Endothelial cell of umbilical vein (primary cell): ENCODE measurements around the gene AGAP3.

ENCODE experiments used
- CTCF ChIP-seq, 2 donors: IDR thresholded peaks; 1 replicate in 1 of 2; 2 replicates in 1 of 2; pipeline ENCODE4 v1.5.1; 2011; ENCODE audit warnings: low read length in 2 of 2, mild to moderate bottlenecking in 2 of 2, moderate library complexity in 2 of 2, control low read depth in 1 of 2, inconsistent platforms in 1 of 2, low read depth in 1 of 2; ENCODE audit not compliant: insufficient read depth in 1 of 2; ENCODE audit errors: extremely low read depth in 1 of 2
- EZH2 ChIP-seq: IDR thresholded peaks from 2 replicates; pipeline ENCODE4 v1.6.1; 2012; ENCODE audit warnings: borderline replicate concordance, low read depth, mild to moderate bottlenecking, moderate library complexity, low read length, inconsistent platforms; ENCODE audit not compliant: severe bottlenecking
- FOS ChIP-seq: IDR thresholded peaks from 2 replicates; pipeline ENCODE4 v1.6.1; 2011; ENCODE audit warnings: mild to moderate bottlenecking, low read length, moderate library complexity, borderline replicate concordance; ENCODE audit not compliant: insufficient read depth
- GATA2 ChIP-seq: IDR thresholded peaks from 2 replicates; pipeline ENCODE4 v1.7.0; 2011; ENCODE audit warnings: low read depth, mild to moderate bottlenecking, moderate library complexity, mixed read lengths, low read length; ENCODE audit not compliant: insufficient read length, insufficient read depth
- JUN ChIP-seq: IDR thresholded peaks from 2 replicates; pipeline ENCODE4 v1.6.1; 2011; ENCODE audit warnings: borderline replicate concordance, low read depth; ENCODE audit not compliant: insufficient read length, insufficient read depth
- MAX ChIP-seq: IDR thresholded peaks from 2 replicates; pipeline ENCODE4 v1.6.1; 2011; ENCODE audit not compliant: insufficient read depth, insufficient read length
- MYC ChIP-seq: IDR thresholded peaks from one replicate; pipeline ENCODE4 v1.6.1; 2011; ENCODE audit warnings: mild to moderate bottlenecking, low read depth, low read length
- POLR2A ChIP-seq: IDR thresholded peaks from 2 replicates; pipeline ENCODE4 v1.6.1; 2012; ENCODE audit warnings: low read depth, mild to moderate bottlenecking, control low read depth, low read length
- POLR2AphosphoS5 ChIP-seq: IDR thresholded peaks from 2 replicates; pipeline ENCODE4 v1.6.1; 2012; ENCODE audit warnings: low read depth, mild to moderate bottlenecking, control low read depth, low read length, moderate library complexity; ENCODE audit not compliant: insufficient read depth

- no peak for TF ChIP-seq CTCF (IDR thresholded peaks at IDR 0.05; ENCODE audit: extremely low read depth in 1 of 2, insufficient read depth in 1 of 2, low read depth in 1 of 2, low read length in 2 of 2)
- no peak for TF ChIP-seq MAX
- TF ChIP-seq GATA2: no peak
- TF ChIP-seq MYC: no peak
- TF ChIP-seq POLR2A: no peak
- TF ChIP-seq EZH2: no peak
- no peak for TF ChIP-seq POLR2AphosphoS5
- no peak for TF ChIP-seq FOS
- TF ChIP-seq JUN: no peak
These were observed 965 bp upstream of the AGAP3 start for GRCh38 chr7:151085329-151085690.
